Hematopoietic multipotent progenitor cell treated with erythropoietin and hydrocortisone succinate and interleukin-3 and kit ligand, for 6 days (in vitro differentiated cells): ENCODE data around the gene CEP120.
"Not testable (repeated sequence)": the region's sequence is repeated elsewhere in the genome, so short reads cannot be mapped to it uniquely, and the experiment has no call there.

Experiments
- DNase-seq: peaks from one replicate; pipeline ENCODE4 v3.0.0-alpha.2; 2015

CEP120 gene

GRCh38 chr5:123423278-123424149 lies at the start of gene CEP120:
Gene CEP120, minus strand, starts transcription at chr5:123423403. Its CDS starts 405 bp downstream, at chr5:123422998.
- peak; percentile 100 for DNase-seq

- DNase-seq = no peak
These were observed 49.1 kb upstream of the CEP120 start for GRCh38 chr5:123472150-123472924.

- no peak for DNase-seq
These were observed 48.2 kb upstream of the CEP120 start for GRCh38 chr5:123471385-123471784.

- DNase-seq = not testable (repeated sequence)
These were observed 43.6 kb upstream of the CEP120 start for GRCh38 chr5:123466839-123467238.

GRCh38 chr5:123460296-123460729 lies 37.1 kb upstream of the CEP120 start:
- peak; percentile 39 for DNase-seq

GRCh38 chr5:123458994-123459393 lies 35.8 kb upstream of the CEP120 start:
- DNase-seq = not testable (repeated sequence)

- DNase-seq = no peak
These were observed 33.0 kb upstream of the CEP120 start for GRCh38 chr5:123456242-123456641.

GRCh38 chr5:123455640-123456039 lies 32.4 kb upstream of the CEP120 start:
- DNase-seq = no peak

- no peak for DNase-seq
These were observed 31.9 kb upstream of the CEP120 start for GRCh38 chr5:123455095-123455494.

- no peak for DNase-seq
These were observed 31.2 kb upstream of the CEP120 start for GRCh38 chr5:123454259-123454911.

- no peak for DNase-seq
These were observed 29.2 kb upstream of the CEP120 start for GRCh38 chr5:123452401-123452800.

- DNase-seq = no peak
These were observed 27.8 kb upstream of the CEP120 start for GRCh38 chr5:123451047-123451446.

GRCh38 chr5:123450640-123451039 lies 27.4 kb upstream of the CEP120 start:
- DNase-seq = peak; percentile 38

- DNase-seq = no peak
These were observed 26.9 kb upstream of the CEP120 start for GRCh38 chr5:123450114-123450513.

- DNase-seq = no peak
These were observed 26.3 kb upstream of the CEP120 start for GRCh38 chr5:123449424-123449974.

GRCh38 chr5:123448743-123449142 lies 25.5 kb upstream of the CEP120 start:
- DNase-seq = no peak

GRCh38 chr5:123448017-123448617 lies 24.9 kb upstream of the CEP120 start:
- DNase-seq = no peak

GRCh38 chr5:123444016-123444415 lies 20.8 kb upstream of the CEP120 start:
- DNase-seq = no peak

- DNase-seq = no peak
These were observed 18.2 kb upstream of the CEP120 start for GRCh38 chr5:123441408-123441807.

- DNase-seq = no peak
These were observed 17.4 kb upstream of the CEP120 start for GRCh38 chr5:123440456-123441181.

GRCh38 chr5:123439709-123440108 lies 16.5 kb upstream of the CEP120 start:
- no peak for DNase-seq

- no peak for DNase-seq
These were observed 15.7 kb upstream of the CEP120 start for GRCh38 chr5:123438902-123439301.
